GM21737 (cell line): ENCODE measurements around the gene PPP1R9B.

Source experiments
- ATAC-seq: cut with Tn5 transposase; IDR thresholded peaks from one replicate; pipeline ENCODE4 v1.9.1; 2021; ENCODE audit warnings: mild to moderate bottlenecking, moderate library complexity; ENCODE audit not compliant: unreplicated experiment

PPP1R9B gene, protein sequence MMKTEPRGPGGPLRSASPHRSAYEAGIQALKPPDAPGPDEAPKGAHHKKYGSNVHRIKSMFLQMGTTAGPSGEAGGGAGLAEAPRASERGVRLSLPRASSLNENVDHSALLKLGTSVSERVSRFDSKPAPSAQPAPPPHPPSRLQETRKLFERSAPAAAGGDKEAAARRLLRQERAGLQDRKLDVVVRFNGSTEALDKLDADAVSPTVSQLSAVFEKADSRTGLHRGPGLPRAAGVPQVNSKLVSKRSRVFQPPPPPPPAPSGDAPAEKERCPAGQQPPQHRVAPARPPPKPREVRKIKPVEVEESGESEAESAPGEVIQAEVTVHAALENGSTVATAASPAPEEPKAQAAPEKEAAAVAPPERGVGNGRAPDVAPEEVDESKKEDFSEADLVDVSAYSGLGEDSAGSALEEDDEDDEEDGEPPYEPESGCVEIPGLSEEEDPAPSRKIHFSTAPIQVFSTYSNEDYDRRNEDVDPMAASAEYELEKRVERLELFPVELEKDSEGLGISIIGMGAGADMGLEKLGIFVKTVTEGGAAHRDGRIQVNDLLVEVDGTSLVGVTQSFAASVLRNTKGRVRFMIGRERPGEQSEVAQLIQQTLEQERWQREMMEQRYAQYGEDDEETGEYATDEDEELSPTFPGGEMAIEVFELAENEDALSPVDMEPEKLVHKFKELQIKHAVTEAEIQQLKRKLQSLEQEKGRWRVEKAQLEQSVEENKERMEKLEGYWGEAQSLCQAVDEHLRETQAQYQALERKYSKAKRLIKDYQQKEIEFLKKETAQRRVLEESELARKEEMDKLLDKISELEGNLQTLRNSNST

DNA sequence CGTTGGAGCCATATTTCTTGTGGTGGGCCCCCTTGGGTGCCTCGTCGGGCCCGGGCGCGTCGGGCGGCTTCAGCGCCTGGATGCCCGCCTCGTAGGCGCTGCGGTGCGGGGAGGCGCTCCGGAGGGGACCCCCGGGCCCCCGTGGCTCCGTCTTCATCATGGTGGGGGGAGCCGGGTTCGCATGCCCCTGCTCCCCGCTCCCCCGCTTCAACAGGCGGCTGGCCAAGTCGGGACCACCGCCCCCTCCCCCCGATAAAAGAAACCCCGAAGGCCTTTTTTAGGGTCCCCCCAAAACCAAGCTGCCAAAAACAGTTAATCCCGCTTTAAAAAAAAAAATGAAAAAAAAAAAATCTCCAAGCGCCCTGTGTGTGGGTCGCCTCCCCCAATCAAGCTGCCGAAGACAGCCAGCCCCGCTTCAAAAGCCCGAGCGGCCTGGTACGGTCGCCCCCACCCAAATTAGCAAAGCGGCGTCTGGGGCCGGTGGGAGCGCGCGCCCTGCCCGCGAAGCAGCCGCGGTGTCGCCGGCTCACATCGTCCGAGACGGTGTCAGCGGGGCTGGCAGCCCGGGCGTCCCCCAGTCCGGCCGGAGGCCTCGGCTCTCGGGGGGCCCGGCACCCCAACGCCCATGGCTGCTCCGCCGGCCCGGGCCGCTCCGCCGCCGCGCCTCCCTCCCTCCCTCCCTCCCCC, at the start of gene PPP1R9B:
TSS of gene PPP1R9B (minus strand) at position 324 of the 687 bp plus-strand sequence. CDS start at position 160, 164 bp downstream.
- no peak for ATAC-seq

DNA sequence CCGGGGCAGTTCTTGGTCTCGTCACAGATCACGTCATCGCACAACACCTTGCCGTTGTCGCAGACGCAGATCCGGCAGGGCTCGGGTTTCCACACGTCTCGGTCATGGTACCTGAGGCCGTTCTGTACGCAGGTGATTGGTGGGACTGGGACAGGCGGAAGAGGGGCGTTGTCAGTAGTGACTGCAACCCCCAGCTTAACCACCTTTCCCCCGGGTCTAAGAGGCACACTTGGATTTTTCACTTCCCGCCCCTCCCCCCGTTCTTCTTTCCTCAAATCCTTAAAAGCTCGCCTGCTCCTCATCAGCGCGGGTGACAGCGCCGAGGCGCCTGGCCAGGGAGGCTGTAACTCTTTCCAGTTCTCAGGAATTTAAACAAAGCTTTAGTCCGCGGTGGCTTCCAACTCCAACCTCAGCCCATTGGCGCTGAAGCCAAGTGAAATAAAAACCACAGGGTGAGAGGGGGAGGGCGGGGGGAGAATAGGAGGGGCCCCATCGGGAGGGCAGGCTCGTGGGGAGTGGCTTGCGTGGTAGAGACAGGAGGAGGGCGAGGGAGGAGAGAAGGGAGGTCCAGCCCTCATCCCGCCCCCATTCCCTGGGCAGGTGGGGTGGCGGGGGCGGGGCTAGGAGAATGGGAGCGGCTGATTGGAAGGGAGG, 49.5 kb upstream of the PPP1R9B start:
- ATAC-seq: peak; percentile 36

DNA sequence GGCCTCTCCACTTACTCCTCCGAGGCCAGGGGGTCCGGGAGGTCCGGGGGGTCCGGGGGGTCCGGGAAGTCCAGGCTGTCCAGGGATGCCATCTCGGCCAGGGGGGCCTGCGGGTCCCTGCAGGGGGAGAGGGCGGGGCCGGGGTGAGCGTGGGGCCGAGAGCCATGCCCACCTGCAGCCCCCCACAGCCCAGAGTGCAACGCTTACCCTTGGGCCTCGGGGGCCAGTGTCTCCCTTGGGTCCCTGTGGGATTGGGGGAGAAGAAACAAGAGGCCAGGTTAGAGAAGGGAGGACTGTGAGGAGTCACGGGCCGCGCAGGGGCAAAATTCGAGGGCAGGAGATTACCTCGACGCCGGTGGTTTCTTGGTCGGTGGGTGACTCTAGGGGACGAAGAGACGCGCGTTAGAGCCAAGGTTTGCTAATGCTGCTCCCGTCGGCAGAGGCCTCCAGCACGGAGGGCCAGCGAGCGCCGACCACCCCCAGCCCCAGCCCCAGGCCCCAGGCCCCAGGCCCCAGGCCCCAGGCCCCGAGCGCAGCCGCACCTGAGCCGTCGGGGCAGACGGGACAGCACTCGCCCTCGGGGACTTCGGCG, 48.8 kb upstream of the PPP1R9B start:
- ATAC-seq: no peak

- no peak for ATAC-seq
Measured at GRCh38 chr17:50198026-50198669, 47.7 kb upstream of the PPP1R9B start.

DNA sequence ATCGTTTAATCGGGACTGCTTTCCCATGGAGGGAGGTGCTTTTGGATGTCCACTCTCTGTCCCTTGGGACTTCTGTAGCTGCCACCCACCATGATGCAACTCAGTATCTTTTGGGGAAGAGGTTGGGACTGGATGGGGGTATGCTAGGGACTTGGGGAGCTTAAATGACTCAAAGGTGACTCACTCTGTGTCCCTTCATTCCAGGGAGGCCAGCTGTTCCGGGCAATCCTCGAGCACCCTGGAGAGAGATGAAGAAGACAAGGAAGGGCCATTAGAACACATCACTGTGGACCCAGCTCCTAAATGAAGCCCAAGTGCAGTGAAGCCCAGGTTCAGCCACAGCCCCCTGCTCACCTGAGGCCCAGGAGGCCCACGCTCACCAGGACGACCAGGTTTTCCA, 46.3 kb upstream of the PPP1R9B start:
- ATAC-seq: no peak

GRCh38 chr17:50196036-50196435, 45.6 kb upstream of the PPP1R9B start:
- ATAC-seq: no peak

GRCh38 chr17:50194934-50195865, 44.7 kb upstream of the PPP1R9B start:
- no peak for ATAC-seq

DNA sequence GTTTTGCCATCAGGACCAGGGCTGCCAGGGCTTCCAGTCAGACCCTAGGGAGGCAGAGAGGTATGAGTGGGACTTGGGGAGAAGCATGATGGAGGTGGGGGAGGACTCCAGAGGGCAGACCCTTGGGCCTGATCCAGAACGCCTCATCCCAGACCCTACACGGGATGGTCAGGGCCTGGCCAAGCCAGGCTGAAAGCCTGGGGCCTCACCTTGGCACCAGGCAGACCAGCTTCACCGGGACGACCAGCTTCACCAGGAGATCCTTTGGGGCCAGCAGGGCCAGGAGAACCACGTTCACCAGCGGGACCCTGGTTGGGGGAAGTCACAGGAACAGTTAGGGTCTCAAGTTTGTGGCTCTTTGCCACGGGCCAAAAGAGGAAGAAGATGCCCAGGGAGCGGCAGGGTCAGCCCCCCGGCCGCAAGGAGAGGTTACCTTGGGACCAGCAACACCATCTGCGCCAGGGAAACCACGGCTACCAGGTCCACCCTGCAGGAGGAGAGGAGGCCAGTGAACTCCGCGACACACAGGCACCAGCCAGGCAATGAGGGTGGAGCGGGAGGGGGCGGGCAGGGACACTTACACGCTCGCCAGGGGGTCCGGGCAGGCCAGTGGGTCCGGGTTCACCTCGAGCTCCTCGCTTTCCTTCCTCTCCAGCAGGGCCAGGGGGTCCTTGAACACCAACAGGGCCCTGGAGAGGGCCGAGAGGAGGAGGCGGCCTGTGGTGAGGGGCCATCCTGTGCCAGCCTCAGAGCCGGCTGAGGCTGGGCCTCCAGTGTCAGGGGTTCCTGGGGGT, 43.9 kb upstream of the PPP1R9B start:
- ATAC-seq: no peak

- no peak for ATAC-seq
Measured at GRCh38 chr17:50192618-50193291, 42.3 kb upstream of the PPP1R9B start.

DNA sequence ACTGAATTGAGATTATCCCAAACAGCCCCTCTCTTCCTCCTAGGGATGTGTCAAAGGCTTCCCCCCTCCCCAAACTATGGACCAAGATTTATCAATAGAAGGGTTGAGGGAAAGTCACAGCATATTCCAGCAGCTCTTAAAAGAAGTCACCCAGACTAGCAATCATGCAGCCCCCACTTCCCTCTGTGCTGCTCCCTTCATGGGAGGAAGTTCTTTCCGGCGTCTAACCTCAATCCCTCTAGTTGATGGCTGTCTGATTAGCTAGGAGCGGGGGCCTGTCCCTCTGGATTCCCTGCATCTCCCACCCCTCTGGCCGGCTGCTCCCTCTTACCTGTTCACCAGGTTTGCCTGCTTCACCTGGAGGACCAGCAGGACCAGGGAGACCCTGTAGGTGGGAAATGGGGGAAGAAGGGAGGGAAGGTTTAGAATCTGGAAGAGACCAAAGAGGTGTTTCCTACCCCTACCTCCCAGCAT, 41.7 kb upstream of the PPP1R9B start:
- no peak for ATAC-seq

DNA sequence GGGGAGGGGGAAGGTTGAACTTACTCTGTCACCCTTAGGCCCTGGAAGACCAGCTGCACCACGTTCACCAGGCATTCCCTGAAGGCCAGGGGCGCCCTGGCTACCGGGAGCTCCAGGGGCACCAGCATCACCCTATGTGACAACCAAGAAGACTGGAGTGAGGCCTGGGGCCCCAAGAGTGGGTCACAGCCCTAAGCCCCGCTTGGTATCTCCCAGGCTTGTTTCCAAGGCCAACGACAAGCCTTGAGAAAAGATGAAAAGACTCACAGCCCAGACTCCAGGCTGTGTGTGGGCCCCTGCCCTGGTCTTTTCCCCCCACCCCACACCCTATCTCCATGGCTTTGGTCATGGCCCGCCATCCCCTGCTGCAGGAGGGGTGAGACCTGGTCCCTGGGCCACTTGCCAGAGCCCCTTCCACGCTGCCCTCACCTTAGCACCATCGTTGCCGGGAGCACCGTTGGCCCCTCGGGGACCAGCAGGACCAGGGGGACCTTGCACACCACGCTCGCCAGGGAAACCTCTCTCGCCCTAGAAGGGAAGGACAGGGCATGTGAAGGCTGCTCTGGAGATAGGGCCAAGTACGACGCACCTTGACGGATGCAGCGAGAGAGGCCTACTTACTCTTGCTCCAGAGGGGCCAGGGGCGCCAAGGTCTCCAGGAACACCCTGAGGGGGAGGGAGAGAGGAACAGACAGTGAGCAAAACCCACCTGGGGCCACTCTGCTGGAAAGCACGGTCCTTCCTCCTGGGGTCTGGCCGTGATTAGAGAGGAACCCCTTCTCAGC, 41.1 kb upstream of the PPP1R9B start:
- no peak for ATAC-seq

- ATAC-seq: no peak
Measured at GRCh38 chr17:50190603-50191358, 40.3 kb upstream of the PPP1R9B start.

DNA sequence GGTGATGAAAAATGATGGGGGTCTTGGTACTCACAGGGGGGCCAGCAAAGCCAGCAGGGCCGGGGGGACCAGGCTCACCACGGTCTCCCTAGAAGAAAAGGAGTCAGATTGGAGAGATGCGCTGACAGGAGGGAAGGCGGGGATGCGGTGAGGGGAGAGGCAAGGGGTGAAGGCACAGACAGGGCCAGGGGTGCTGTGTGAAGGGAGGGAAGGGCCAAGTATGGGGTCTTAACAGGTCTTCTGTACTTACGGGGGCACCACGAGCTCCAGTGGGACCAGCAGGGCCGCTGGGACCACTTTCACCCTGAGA, 39.8 kb upstream of the PPP1R9B start:
- no peak for ATAC-seq

GRCh38 chr17:50189550-50190292, 39.2 kb upstream of the PPP1R9B start:
- no peak for ATAC-seq

DNA sequence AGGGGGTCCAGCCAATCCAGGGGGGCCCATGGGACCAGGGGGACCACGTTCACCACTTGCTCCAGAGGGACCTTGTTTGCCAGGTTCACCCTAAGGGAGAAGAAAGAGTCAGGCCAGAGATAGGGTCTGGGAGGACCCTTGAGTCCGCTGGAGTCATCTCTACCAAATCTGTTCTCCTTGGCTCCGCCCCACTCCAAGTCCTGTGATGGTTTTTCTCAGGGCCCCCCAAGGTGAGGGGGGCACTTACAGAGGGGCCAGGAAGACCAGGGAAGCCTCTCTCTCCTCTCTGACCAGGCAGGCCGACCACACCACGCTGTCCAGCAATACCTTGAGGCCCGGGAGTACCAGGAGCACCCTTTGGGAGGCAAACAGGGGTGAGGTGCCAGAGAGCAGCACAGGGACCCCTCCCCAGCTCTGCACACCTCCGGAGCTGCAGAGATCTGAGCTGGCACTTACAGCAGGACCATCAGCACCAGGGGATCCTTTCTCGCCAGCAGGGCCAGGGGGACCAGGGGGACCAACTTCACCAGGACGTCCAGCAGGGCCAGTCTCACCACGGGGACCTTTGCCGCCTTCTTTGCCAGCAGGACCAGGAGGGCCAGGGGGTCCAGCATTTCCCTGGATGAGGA, 38.6 kb upstream of the PPP1R9B start:
- ATAC-seq: no peak
